DND-41 (cell line): ENCODE measurements around the gene GPATCH2.

ENCODE experiments used
- ATAC-seq: fragments of 200-7000 bp; cut with Tn5 transposase; 3 replicates; pipeline ENCODE4 v1.9.1; 2021; ENCODE audit warnings: low read depth; ENCODE audit not compliant: insufficient read depth
- DNase-seq: peaks from one replicate; pipeline ENCODE4 v3.0.0-alpha.2; 2020
- H2AFZ ChIP-seq: 2 replicates; pipeline ENCODE4 v1.6.0; 2012; ENCODE audit warnings: low read depth, low read length
- H3K27ac ChIP-seq: 2 replicates; pipeline ENCODE4 v1.5.1; 2012; ENCODE audit warnings: low read length, inconsistent platforms
- H3K27me3 ChIP-seq: fragments of 200-600 bp; sonication (generic); 2 replicates; pipeline ENCODE4 v1.6.0; 2012; ENCODE audit warnings: low read length, mild to moderate bottlenecking, inconsistent platforms; ENCODE audit not compliant: insufficient read depth, poor library complexity
- H3K36me3 ChIP-seq: 2 replicates; pipeline ENCODE4 v1.5.1; 2012; ENCODE audit warnings: low read length, inconsistent platforms; ENCODE audit not compliant: insufficient read depth
- H3K4me1 ChIP-seq: 2 replicates; pipeline ENCODE4 v1.5.1; 2012; ENCODE audit warnings: mild to moderate bottlenecking, low read length; ENCODE audit not compliant: insufficient read depth
- H3K4me2 ChIP-seq: 2 replicates; pipeline ENCODE4 v1.6.0; 2012; ENCODE audit warnings: mild to moderate bottlenecking, moderate library complexity, low read length, inconsistent platforms; ENCODE audit not compliant: insufficient read depth
- H3K4me3 ChIP-seq, 2 experiments: fragments of 200-600 bp in 1 of 2; shearing (Covaris generic) in 1 of 2; 2 replicates each; pipeline ENCODE4 v1.5.1; 2012 to 2016; ENCODE audit warnings: inconsistent platforms in 2 of 2, low read length in 2 of 2, mild to moderate bottlenecking in 2 of 2, low read depth in 1 of 2, moderate library complexity in 1 of 2
- H3K79me2 ChIP-seq: 2 replicates; pipeline ENCODE4 v1.6.0; 2012; ENCODE audit warnings: low read length, inconsistent platforms; ENCODE audit not compliant: insufficient read depth
- H3K9ac ChIP-seq: 2 replicates; pipeline ENCODE4 v1.6.0; 2012; ENCODE audit warnings: low read depth, mild to moderate bottlenecking, inconsistent platforms, low read length, moderate library complexity
- H3K9me3 ChIP-seq: 2 replicates; pipeline ENCODE4 v1.5.1; 2012; ENCODE audit warnings: low read length, moderate library complexity, mild to moderate bottlenecking, inconsistent platforms; ENCODE audit not compliant: insufficient read depth, severe bottlenecking
- H4K20me1 ChIP-seq: 2 replicates; pipeline ENCODE4 v1.6.0; 2012; ENCODE audit warnings: low read length; ENCODE audit not compliant: insufficient read depth
- EZH2 ChIP-seq: IDR thresholded peaks from 3 replicates; pipeline ENCODE4 v1.6.1; 2012; ENCODE audit warnings: borderline replicate concordance, low read depth, mild to moderate bottlenecking, moderate library complexity, low read length, inconsistent platforms; ENCODE audit not compliant: severe bottlenecking
- TF ChIP-seq, protein P1 (sequence below): IDR thresholded peaks from 2 replicates; pipeline ENCODE4 v1.5.1; 2012; ENCODE audit warnings: borderline replicate concordance, low read length, moderate library complexity, mild to moderate bottlenecking; ENCODE audit not compliant: poor library complexity, severe bottlenecking; ENCODE audit errors: extremely low read depth

GPATCH2 gene

DNA sequence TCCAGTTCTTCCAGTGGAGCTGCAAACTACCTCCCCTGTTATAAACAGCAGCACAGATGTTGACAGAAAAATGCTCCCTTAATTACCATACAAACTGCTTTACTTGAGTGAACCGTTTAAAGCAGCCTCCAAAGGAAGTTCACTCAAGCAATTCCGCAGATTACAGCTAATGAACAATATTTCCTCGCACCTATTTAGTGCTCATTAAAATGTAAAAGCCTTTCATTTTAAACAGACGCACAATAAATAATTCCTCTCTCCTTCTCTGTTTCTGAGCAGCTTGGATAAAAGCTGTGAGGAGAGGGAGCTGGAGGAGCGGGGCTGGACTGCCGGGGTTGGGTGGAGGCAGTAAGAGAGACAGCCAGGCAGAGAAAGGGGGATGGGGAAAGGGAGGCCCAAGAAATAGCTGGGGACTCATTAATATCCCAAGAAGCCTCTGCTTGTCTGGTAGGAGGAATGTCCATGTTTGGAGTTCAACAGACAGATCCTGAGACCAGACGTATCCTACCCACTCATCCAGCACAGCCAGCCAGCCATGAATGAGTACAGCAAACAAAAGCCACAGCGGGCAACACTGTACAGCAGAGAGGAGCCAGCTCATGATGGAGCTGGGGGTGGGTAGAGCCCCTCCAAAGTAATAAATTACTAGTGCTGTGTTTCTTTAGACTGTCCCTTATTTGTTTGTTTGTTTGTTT lies 227.7 kb downstream of the GPATCH2 start:
- Histone ChIP-seq H3K4me1 (no peaks in the 10 kb centered on the region), H3K27me3 (no peaks in the 10 kb centered on the region)
- TF ChIP-seq, protein P1, sequence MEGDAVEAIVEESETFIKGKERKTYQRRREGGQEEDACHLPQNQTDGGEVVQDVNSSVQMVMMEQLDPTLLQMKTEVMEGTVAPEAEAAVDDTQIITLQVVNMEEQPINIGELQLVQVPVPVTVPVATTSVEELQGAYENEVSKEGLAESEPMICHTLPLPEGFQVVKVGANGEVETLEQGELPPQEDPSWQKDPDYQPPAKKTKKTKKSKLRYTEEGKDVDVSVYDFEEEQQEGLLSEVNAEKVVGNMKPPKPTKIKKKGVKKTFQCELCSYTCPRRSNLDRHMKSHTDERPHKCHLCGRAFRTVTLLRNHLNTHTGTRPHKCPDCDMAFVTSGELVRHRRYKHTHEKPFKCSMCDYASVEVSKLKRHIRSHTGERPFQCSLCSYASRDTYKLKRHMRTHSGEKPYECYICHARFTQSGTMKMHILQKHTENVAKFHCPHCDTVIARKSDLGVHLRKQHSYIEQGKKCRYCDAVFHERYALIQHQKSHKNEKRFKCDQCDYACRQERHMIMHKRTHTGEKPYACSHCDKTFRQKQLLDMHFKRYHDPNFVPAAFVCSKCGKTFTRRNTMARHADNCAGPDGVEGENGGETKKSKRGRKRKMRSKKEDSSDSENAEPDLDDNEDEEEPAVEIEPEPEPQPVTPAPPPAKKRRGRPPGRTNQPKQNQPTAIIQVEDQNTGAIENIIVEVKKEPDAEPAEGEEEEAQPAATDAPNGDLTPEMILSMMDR = no peak
- TF ChIP-seq EZH2 = no peak

DNA sequence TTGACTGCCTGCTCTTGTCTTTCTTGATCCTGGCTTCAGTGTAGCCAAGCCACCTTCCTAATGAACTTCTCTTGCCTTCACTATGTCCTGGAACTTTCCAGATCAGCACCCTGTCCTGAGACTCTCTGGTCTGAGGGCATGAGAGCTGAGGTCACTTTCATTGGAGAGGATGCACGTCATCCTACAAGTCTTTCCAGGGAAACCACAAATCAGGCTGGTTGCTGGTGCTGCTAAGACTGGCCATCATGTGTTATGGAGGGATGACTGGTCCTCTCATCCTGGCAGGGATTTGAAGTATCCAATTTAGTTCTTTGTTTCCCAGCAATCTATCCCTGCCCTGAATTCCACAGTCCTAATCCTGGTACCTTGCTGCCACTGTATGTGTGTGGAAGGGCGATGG lies 228.6 kb downstream of the GPATCH2 start:
- no peak for DNase-seq

More for the DNA sequence above, 227.7 kb downstream of the GPATCH2 start:
- no peaks in the 10 kb centered on the region for H3K36me3 ChIP-seq
- DNase-seq = no peak
- no peaks in the 10 kb centered on the region for H3K79me2 ChIP-seq
- H3K4me2 ChIP-seq = no peak overlapping the region
- H2AFZ ChIP-seq = no peak overlapping the region
- ATAC-seq = no peak
- no peaks in the 10 kb centered on the region for H3K9me3 ChIP-seq
- H3K9ac ChIP-seq = no peak overlapping the region
- H4K20me1 ChIP-seq = no peaks in the 10 kb centered on the region
- no peak overlapping the region for H3K27ac ChIP-seq
- H3K4me3 ChIP-seq = no peak overlapping the region

DNA sequence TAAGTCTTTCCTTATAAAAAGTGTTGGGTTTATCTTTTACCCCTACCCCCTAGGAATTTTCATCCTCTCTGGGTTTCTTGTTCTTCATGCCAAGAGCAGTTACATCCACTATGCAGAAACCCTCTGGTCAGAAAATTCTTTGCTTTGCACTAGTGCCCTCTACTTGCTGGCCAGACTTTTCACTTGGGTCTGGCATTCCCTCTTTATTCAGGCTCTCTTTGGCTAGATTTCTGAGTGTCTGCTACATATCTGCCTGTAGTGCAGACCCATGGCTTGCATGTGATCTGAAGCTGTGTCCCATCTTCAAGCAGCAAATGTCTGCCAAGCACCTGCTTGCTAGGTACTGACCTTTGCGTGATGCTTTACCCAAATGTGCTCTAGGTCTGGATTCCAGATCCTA lies 237.0 kb downstream of the GPATCH2 start:
- H3K4me3 ChIP-seq = no peak overlapping the region
- H3K36me3 ChIP-seq = no peaks in the 10 kb centered on the region
- H3K9ac ChIP-seq = no peak overlapping the region
- no peak for DNase-seq
- no peak overlapping the region for H3K4me2 ChIP-seq
- H3K79me2 ChIP-seq = no peaks in the 10 kb centered on the region
- no peaks in the 10 kb centered on the region for H4K20me1 ChIP-seq
- no peak overlapping the region for H3K27ac ChIP-seq
- H3K9me3 ChIP-seq = no peaks in the 10 kb centered on the region
- no peak for ATAC-seq
- H3K4me1 ChIP-seq = no peaks in the 10 kb centered on the region
- H2AFZ ChIP-seq = no peak overlapping the region
- no peaks in the 10 kb centered on the region for H3K27me3 ChIP-seq
- TF ChIP-seq, protein P1 = no peak
- no peak for TF ChIP-seq EZH2

More for the DNA sequence above, 228.6 kb downstream of the GPATCH2 start:
- no peak overlapping the region for H3K27ac ChIP-seq
- H3K9ac ChIP-seq = no peak overlapping the region
- no peaks in the 10 kb centered on the region for H3K79me2 ChIP-seq
- no peaks in the 10 kb centered on the region for H3K9me3 ChIP-seq
- no peak overlapping the region for H3K4me2 ChIP-seq
- H3K4me1 ChIP-seq = no peaks in the 10 kb centered on the region
- H2AFZ ChIP-seq = no peak overlapping the region
- no peak for ATAC-seq
- H3K36me3 ChIP-seq = no peaks in the 10 kb centered on the region
- no peak overlapping the region for H3K4me3 ChIP-seq
- no peaks in the 10 kb centered on the region for H3K27me3 ChIP-seq
- H4K20me1 ChIP-seq = no peaks in the 10 kb centered on the region
- TF ChIP-seq EZH2 = no peak

DNA sequence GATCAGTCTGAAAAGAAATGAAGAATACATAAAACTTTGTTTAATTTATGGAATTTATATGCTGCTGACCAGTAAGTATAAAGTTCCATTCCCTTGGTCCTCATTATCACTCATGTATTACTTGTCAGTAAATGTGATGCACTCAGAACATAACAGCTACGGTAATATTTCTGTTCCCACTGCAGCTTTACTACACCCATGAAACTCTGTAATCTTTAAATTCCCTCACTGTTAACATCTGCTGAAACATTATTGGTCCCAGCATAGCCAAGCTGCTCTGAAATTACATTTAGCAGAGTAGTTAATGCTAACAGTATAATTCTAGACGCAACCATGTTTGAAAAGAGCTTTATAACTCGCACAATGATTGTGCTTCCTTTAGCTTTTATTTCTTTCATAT lies 238.4 kb downstream of the GPATCH2 start:
- no peaks in the 10 kb centered on the region for H3K79me2 ChIP-seq
- DNase-seq = no peak
- H3K4me1 ChIP-seq = no peaks in the 10 kb centered on the region

More for the DNA sequence above, 238.4 kb downstream of the GPATCH2 start:
- Histone ChIP-seq H3K4me2 (no peak overlapping the region), H3K36me3 (no peaks in the 10 kb centered on the region), H3K27me3 (no peaks in the 10 kb centered on the region), H4K20me1 (no peaks in the 10 kb centered on the region), H3K4me3 (no peak overlapping the region), H3K9me3 (no peaks in the 10 kb centered on the region), H3K9ac (no peak overlapping the region), H2AFZ (no peak overlapping the region), H3K27ac (no peak overlapping the region)
- TF ChIP-seq EZH2 = no peak
- TF ChIP-seq, protein P1 = no peak
- no peak for ATAC-seq
